ENCODE data around the gene COPE.

Gene COPE

GRCh38 chr19:18895824-18896341 lies 23.3 kb downstream of the COPE start, which contains the start of gene CERS1:
Gene CERS1, minus strand, starts transcription at chr19:18896158. Its CDS starts 86 bp downstream, at chr19:18896072.
- Histone ChIP-seq H2AK5ac (ENCODE audit: low read depth, low read length) (peak within 1 kb of the TSS; percentile 92), H3K23ac (ENCODE audit: low read depth, low read length, poor library complexity) (peak within 1 kb of the TSS; percentile 80), H3K4ac (ENCODE audit: low read length) (peak within 1 kb of the TSS; percentile 37), H3K9ac (ENCODE audit: low read depth, low read length, poor library complexity) (peak within 1 kb of the TSS; percentile 96), H2AFZ (ENCODE audit: low read length) (peak within 1 kb of the TSS; percentile 91), H2BK5ac (ENCODE audit: low read length) (peak within 1 kb of the TSS; percentile 82), H4K91ac (ENCODE audit: low read depth, low read length, poor library complexity) (no peak within 1 kb of the TSS), H4K8ac (ENCODE audit: low read depth, low read length) (peak within 1 kb of the TSS; percentile 82), H3K18ac (ENCODE audit: low read length) (peak within 1 kb of the TSS; percentile 98), H3K14ac (ENCODE audit: low read length) (peak within 1 kb of the TSS; percentile 94), H3K27me3 (ENCODE audit: control insufficient read depth in 3 of 3, insufficient read depth in 3 of 3, low read depth in 1 of 3, low read length in 3 of 3) (peaks cover 0 to 6% (median 0%) of the 10 kb centered on the region in 3 experiments), H2BK12ac (ENCODE audit: low read length) (peak within 1 kb of the TSS; percentile 90), H3K9me3 (replicated peaks in 1 of 2; ENCODE audit: control insufficient read depth in 2 of 2, insufficient read depth in 1 of 2, low read depth in 1 of 2, low read length in 2 of 2) (peaks cover 0 to 4% of the 10 kb centered on the region in 2 donors), H2BK15ac (ENCODE audit: low read length) (peak within 1 kb of the TSS; percentile 79), H3K36me3 (replicated peaks in 1 of 2; ENCODE audit: control insufficient read depth in 2 of 2, insufficient read depth in 2 of 2, low read length in 2 of 2) (peaks cover 10 to 44% of the 10 kb centered on the region in 2 donors), H3K4me3 (ENCODE audit: low read length in 2 of 2) (peak within 1 kb of the TSS; percentile 84 to 98), H3K27ac (replicated peaks; ENCODE audit: low read length) (no peak within 1 kb of the TSS), H3K4me1 (ENCODE audit: control insufficient read depth in 2 of 2, insufficient read depth in 1 of 2, low read depth in 1 of 2, low read length in 2 of 2) (peaks cover 12 to 25% of the 10 kb centered on the region in 2 donors), H3K79me1 (ENCODE audit: low read depth, low read length) (peaks cover 2% of the 10 kb centered on the region), H2BK120ac (ENCODE audit: low read depth, low read length) (peak within 1 kb of the TSS; percentile 87), H3K4me2 (ENCODE audit: insufficient read depth, low read length, poor library complexity, severe bottlenecking) (peak within 1 kb of the TSS; percentile 91)
- WGBS, 2 donors (ENCODE audit: extremely low coverage in 2 of 2, insufficient read length in 2 of 2, insufficient replicate concordance in 1 of 2): no CpG with 5 or more reads among the region's 89 CpGs
- peak; percentile 54 for DNase-seq (ENCODE audit: low spot score)

GRCh38 chr19:18895038-18895823 lies 24.0 kb downstream of the COPE start:
- Histone ChIP-seq H3K79me1 (ENCODE audit: low read depth, low read length) (peaks cover 2% of the 10 kb centered on the region), H2AK5ac (ENCODE audit: low read depth, low read length) (peak overlapping the region; percentile 75), H3K14ac (ENCODE audit: low read length) (peak overlapping the region; percentile 71), H3K9ac (ENCODE audit: low read depth, low read length, poor library complexity) (peak overlapping the region; percentile 96), H2AFZ (ENCODE audit: low read length) (peak overlapping the region; percentile 91), H3K9me3 (replicated peaks in 1 of 2; ENCODE audit: control insufficient read depth in 2 of 2, insufficient read depth in 1 of 2, low read depth in 1 of 2, low read length in 2 of 2) (peaks cover 0 to 4% of the 10 kb centered on the region in 2 donors), H3K4me2 (ENCODE audit: insufficient read depth, low read length, poor library complexity, severe bottlenecking) (peak overlapping the region; percentile 91), H3K27me3 (ENCODE audit: control insufficient read depth in 3 of 3, insufficient read depth in 3 of 3, low read depth in 1 of 3, low read length in 3 of 3) (peaks cover 0 to 6% (median 0%) of the 10 kb centered on the region in 3 experiments), H2BK15ac (ENCODE audit: low read length) (no peak overlapping the region), H2BK12ac (ENCODE audit: low read length) (no peak overlapping the region), H3K4ac (ENCODE audit: low read length) (peak overlapping the region; percentile 37), H2BK120ac (ENCODE audit: low read depth, low read length) (peak overlapping the region; percentile 31), H4K91ac (ENCODE audit: low read depth, low read length, poor library complexity) (no peak overlapping the region), H3K36me3 (replicated peaks in 1 of 2; ENCODE audit: control insufficient read depth in 2 of 2, insufficient read depth in 2 of 2, low read length in 2 of 2) (peaks cover 9 to 43% of the 10 kb centered on the region in 2 donors), H3K4me3 (ENCODE audit: low read length in 2 of 2) (peak overlapping the region; percentile 84 to 98), H3K27ac (replicated peaks; ENCODE audit: low read length) (no peak overlapping the region), H4K8ac (ENCODE audit: low read depth, low read length) (no peak overlapping the region), H3K23ac (ENCODE audit: low read depth, low read length, poor library complexity) (peak overlapping the region; percentile 65), H2BK5ac (ENCODE audit: low read length) (no peak overlapping the region), H3K18ac (ENCODE audit: low read length) (peak overlapping the region; percentile 98), H3K4me1 (ENCODE audit: control insufficient read depth in 2 of 2, insufficient read depth in 1 of 2, low read depth in 1 of 2, low read length in 2 of 2) (peaks cover 12 to 25% of the 10 kb centered on the region in 2 donors)
- WGBS, 2 donors (ENCODE audit: extremely low coverage in 2 of 2, insufficient read length in 2 of 2, insufficient replicate concordance in 1 of 2): no CpG with 5 or more reads among the region's 72 CpGs
- peak; percentile 65 for DNase-seq (ENCODE audit: low spot score)

GRCh38 chr19:18894254-18895037 lies 24.7 kb downstream of the COPE start:
- Histone ChIP-seq H3K27ac (replicated peaks; ENCODE audit: low read length) (no peak overlapping the region), H3K79me1 (ENCODE audit: low read depth, low read length) (peaks cover 2% of the 10 kb centered on the region), H2BK15ac (ENCODE audit: low read length) (no peak overlapping the region), H4K91ac (ENCODE audit: low read depth, low read length, poor library complexity) (no peak overlapping the region), H3K14ac (ENCODE audit: low read length) (peak overlapping the region; percentile 76), H3K4me1 (ENCODE audit: control insufficient read depth in 2 of 2, insufficient read depth in 1 of 2, low read depth in 1 of 2, low read length in 2 of 2) (peaks cover 12 to 25% of the 10 kb centered on the region in 2 donors), H3K23ac (ENCODE audit: low read depth, low read length, poor library complexity) (peak overlapping the region; percentile 65), H2BK12ac (ENCODE audit: low read length) (no peak overlapping the region), H2AFZ (ENCODE audit: low read length) (peak overlapping the region; percentile 91), H3K36me3 (replicated peaks in 1 of 2; ENCODE audit: control insufficient read depth in 2 of 2, insufficient read depth in 2 of 2, low read length in 2 of 2) (peaks cover 8 to 41% of the 10 kb centered on the region in 2 donors), H4K8ac (ENCODE audit: low read depth, low read length) (no peak overlapping the region), H3K9me3 (replicated peaks in 1 of 2; ENCODE audit: control insufficient read depth in 2 of 2, insufficient read depth in 1 of 2, low read depth in 1 of 2, low read length in 2 of 2) (peaks cover 0 to 4% of the 10 kb centered on the region in 2 donors), H3K4ac (ENCODE audit: low read length) (no peak overlapping the region), H3K9ac (ENCODE audit: low read depth, low read length, poor library complexity) (peak overlapping the region; percentile 38), H3K18ac (ENCODE audit: low read length) (peak overlapping the region; percentile 80), H3K27me3 (ENCODE audit: control insufficient read depth in 3 of 3, insufficient read depth in 3 of 3, low read depth in 1 of 3, low read length in 3 of 3) (peaks cover 0 to 6% (median 0%) of the 10 kb centered on the region in 3 experiments), H3K4me3 (ENCODE audit: low read length in 2 of 2) (peak overlapping the region; percentile 84 to 98), H2BK5ac (ENCODE audit: low read length) (no peak overlapping the region), H3K4me2 (ENCODE audit: insufficient read depth, low read length, poor library complexity, severe bottlenecking) (peak overlapping the region; percentile 91), H2BK120ac (ENCODE audit: low read depth, low read length) (no peak overlapping the region), H2AK5ac (ENCODE audit: low read depth, low read length) (peak overlapping the region; percentile 2)
- no CpG with 5 or more reads among the region's 28 CpGs for WGBS, 2 donors (ENCODE audit: extremely low coverage in 2 of 2, insufficient read length in 2 of 2, insufficient replicate concordance in 1 of 2)
- peak; percentile 58 for DNase-seq (ENCODE audit: low spot score)

Measured in neuronal stem cell (in vitro differentiated cells).